ENCODE data around the gene PTX4.

DNA sequence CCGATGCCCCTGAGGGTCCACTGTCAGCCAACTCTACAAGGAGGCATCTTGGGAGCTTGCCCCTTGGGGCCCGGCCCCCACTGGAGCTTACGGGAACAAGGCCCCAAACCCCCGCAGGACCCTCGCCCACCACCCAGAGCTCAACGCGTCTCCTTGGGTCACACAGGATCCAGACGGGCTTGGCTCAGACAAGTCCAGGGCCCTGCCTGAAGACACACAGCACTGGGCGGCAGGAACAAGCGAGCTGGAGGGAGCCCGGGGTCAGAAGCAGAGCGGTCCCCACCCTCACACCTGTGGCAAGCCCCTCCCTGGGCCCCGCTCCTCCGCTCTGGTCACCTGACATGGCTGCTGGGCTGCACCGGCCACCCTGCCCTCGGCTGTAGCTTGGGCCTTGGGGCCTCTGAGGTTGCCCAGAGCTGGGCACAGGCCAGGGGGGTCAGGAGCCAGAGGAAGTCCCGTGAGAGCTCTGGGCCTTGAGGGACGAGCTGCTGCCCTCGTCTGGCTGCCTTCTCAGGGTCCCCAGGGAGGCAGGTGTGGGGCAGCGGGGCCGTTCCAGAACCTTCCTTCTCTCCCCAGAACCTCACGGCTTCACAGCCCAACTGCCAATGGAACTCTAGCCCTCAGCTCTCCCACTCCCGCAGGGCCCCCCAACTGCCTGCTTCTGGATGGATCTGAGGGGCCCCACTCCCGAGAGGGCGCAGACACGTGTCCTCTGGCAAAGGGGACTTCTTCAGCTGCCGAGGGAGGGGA, 44.6 kb downstream of the PTX4 start, which contains the start of gene CCDC154:
- TF ChIP-seq, protein P1, sequence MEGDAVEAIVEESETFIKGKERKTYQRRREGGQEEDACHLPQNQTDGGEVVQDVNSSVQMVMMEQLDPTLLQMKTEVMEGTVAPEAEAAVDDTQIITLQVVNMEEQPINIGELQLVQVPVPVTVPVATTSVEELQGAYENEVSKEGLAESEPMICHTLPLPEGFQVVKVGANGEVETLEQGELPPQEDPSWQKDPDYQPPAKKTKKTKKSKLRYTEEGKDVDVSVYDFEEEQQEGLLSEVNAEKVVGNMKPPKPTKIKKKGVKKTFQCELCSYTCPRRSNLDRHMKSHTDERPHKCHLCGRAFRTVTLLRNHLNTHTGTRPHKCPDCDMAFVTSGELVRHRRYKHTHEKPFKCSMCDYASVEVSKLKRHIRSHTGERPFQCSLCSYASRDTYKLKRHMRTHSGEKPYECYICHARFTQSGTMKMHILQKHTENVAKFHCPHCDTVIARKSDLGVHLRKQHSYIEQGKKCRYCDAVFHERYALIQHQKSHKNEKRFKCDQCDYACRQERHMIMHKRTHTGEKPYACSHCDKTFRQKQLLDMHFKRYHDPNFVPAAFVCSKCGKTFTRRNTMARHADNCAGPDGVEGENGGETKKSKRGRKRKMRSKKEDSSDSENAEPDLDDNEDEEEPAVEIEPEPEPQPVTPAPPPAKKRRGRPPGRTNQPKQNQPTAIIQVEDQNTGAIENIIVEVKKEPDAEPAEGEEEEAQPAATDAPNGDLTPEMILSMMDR (IDR thresholded peaks at IDR 0.05) = no peak
- TF ChIP-seq POLR2AphosphoS5 (IDR thresholded peaks at IDR 0.05; ENCODE audit: insufficient read depth in 1 of 2, low read depth in 1 of 2) = no peak
- no peak for TF ChIP-seq POLR2A (IDR thresholded peaks at IDR 0.05)
